Left ventricle myocardium inferior (tissue), 1 donor: Measurements from ENCODE around the gene ANKRD66. TPM values are rescaled to one million over a fixed set of nuclear protein-coding genes. Genes with fewer than 3 reads are reported as not detected.
"Not testable (repeated sequence)": the region's sequence is repeated elsewhere in the genome, so short reads cannot be mapped to it uniquely, and the experiment has no call there.

Experiments used
- DNase-seq: peaks from one replicate; pipeline ENCODE4 v3.0.0-alpha.2; 2020
- H3K27ac ChIP-seq: fragments of 200-600 bp; replicated peaks from 2 replicates; pipeline ENCODE4 v1.8.0; 2021
- H3K27me3 ChIP-seq: fragments of 200-600 bp; 2 replicates; pipeline ENCODE4 v1.8.0; 2021; ENCODE audit warnings: low read depth
- H3K36me3 ChIP-seq: fragments of 200-600 bp; 2 replicates; pipeline ENCODE4 v1.8.0; 2021
- H3K4me1 ChIP-seq: fragments of 200-600 bp; 2 replicates; pipeline ENCODE4 v1.8.0; 2021
- H3K4me3 ChIP-seq: fragments of 200-600 bp; 2 replicates; pipeline ENCODE4 v1.8.0; 2021; ENCODE audit warnings: mild to moderate bottlenecking, moderate library complexity
- H3K9me3 ChIP-seq: fragments of 200-600 bp; replicated peaks from 2 replicates; pipeline ENCODE4 v1.8.0; 2021
- CTCF ChIP-seq: fragments of 200-600 bp; IDR thresholded peaks from 2 replicates; pipeline ENCODE4 v1.8.0; 2021; ENCODE audit warnings: antibody characterized with exemption, mild to moderate bottlenecking, borderline replicate concordance
- intact Hi-C: fragments of 100-400 bp; cut with micrococcal nuclease; formaldehyde crosslinking; loops from one replicate; pipeline ENCODE4 v1.11.0; 2022
- total RNA-seq: library from RNA; stranded (reverse); fragmentation: NEBNext Ultra II Directional; extraction: Animal tissue kit (Norgen Biotek cat#: 25700); gene quantifications from one replicate; pipeline ENCODE4 v1.2.1, GENCODE V29; 2021
- donor health status: DM: no; HTN: yes; CAD: no; lungs with severe emphysema.

The ANKRD66 gene
- total RNA-seq, 1 donor from 2014 or later, result not detected

GRCh38 chr6:46743425-46744158 is 3.1 kb upstream of the ANKRD66 start:
- no peak for TF ChIP-seq CTCF
- H3K4me1 ChIP-seq, result no peaks in the 10 kb centered on the region
- H3K27me3 ChIP-seq, result peaks cover 16% of the 10 kb centered on the region
- H3K9me3 ChIP-seq, result no peaks in the 10 kb centered on the region
- H3K4me3 ChIP-seq, result no peak overlapping the region
- no peaks in the 10 kb centered on the region for H3K36me3 ChIP-seq
- no peak overlapping the region for H3K27ac ChIP-seq
- DNase-seq, result no peak
- intact Hi-C loops, result no loop called here

- H3K4me3 ChIP-seq, H3K4me1 ChIP-seq, H3K9me3 ChIP-seq, intact Hi-C loops, H3K27me3 ChIP-seq, DNase-seq, H3K36me3 ChIP-seq, H3K27ac ChIP-seq: not testable (repeated sequence)
Observed at GRCh38 chr6:46744159-46744725, 2.5 kb upstream of the ANKRD66 start.

GRCh38 chr6:46745973-46746372 is 760 bp upstream of the ANKRD66 start:
- intact Hi-C loops, result no loop called here
- Histone ChIP-seq H3K27ac (no peak overlapping the region), H3K4me3 (no peak overlapping the region), H3K36me3 (no peaks in the 10 kb centered on the region), H3K27me3 (peaks cover 3% of the 10 kb centered on the region), H3K4me1 (no peaks in the 10 kb centered on the region), H3K9me3 (no peaks in the 10 kb centered on the region)
- no peak for DNase-seq
- TF ChIP-seq CTCF, result no peak

GRCh38 chr6:46748940-46749503 is 2.3 kb downstream of the ANKRD66 start:
- intact Hi-C loops, result no loop called here
- Histone ChIP-seq H3K4me1 (no peaks in the 10 kb centered on the region), H3K36me3 (no peaks in the 10 kb centered on the region), H3K9me3 (no peaks in the 10 kb centered on the region), H3K27ac (no peak overlapping the region), H3K27me3 (peaks cover 3% of the 10 kb centered on the region), H3K4me3 (no peak overlapping the region)
- no peak for DNase-seq
- no peak for TF ChIP-seq CTCF

- Histone ChIP-seq H3K27ac (no peak overlapping the region), H3K9me3 (no peaks in the 10 kb centered on the region), H3K36me3 (no peaks in the 10 kb centered on the region), H3K4me1 (no peaks in the 10 kb centered on the region), H3K4me3 (no peak overlapping the region), H3K27me3 (peaks cover under 1% of the 10 kb centered on the region)
- intact Hi-C loops, result no loop called here
- no peak for TF ChIP-seq CTCF
- no peak for DNase-seq
Observed at GRCh38 chr6:46749731-46750130, 3.0 kb downstream of the ANKRD66 start.

GRCh38 chr6:46751658-46752057 is 4.9 kb downstream of the ANKRD66 start:
- no peaks in the 10 kb centered on the region for H3K27me3 ChIP-seq
- no peak for DNase-seq
- no peak for TF ChIP-seq CTCF
- no peaks in the 10 kb centered on the region for H3K9me3 ChIP-seq
- no peaks in the 10 kb centered on the region for H3K36me3 ChIP-seq
- H3K27ac ChIP-seq, result no peak overlapping the region
- no peak overlapping the region for H3K4me3 ChIP-seq
- intact Hi-C loops, result no loop called here
- H3K4me1 ChIP-seq, result peaks cover 2% of the 10 kb centered on the region
